ENCODE results near the gene CDH16. TPM values are rescaled to one million over a fixed set of nuclear protein-coding genes. Genes with fewer than 3 reads are reported as not detected.

CDH16 gene
- total RNA-seq, 2 donors from 2014 or later, result not detected

GRCh38 chr16:66906916-66907836 lies 11.5 kb downstream of the CDH16 start:
- Histone ChIP-seq H3K27me3 (replicated peaks; ENCODE audit: insufficient read depth) (no peaks in the 10 kb centered on the region), H3K27ac (no peak overlapping the region), H3K4me3 (no peak overlapping the region), H3K4me1 (ENCODE audit: control insufficient read depth in 1 of 2, low read depth in 2 of 2) (peaks cover 30 to 54% of the 10 kb centered on the region in 2 donors), H3K9me3 (no peaks in the 10 kb centered on the region), H3K36me3 (no peaks in the 10 kb centered on the region)
- DNase-seq (ENCODE audit: low spot score), result no peak
- TF ChIP-seq, protein P1, sequence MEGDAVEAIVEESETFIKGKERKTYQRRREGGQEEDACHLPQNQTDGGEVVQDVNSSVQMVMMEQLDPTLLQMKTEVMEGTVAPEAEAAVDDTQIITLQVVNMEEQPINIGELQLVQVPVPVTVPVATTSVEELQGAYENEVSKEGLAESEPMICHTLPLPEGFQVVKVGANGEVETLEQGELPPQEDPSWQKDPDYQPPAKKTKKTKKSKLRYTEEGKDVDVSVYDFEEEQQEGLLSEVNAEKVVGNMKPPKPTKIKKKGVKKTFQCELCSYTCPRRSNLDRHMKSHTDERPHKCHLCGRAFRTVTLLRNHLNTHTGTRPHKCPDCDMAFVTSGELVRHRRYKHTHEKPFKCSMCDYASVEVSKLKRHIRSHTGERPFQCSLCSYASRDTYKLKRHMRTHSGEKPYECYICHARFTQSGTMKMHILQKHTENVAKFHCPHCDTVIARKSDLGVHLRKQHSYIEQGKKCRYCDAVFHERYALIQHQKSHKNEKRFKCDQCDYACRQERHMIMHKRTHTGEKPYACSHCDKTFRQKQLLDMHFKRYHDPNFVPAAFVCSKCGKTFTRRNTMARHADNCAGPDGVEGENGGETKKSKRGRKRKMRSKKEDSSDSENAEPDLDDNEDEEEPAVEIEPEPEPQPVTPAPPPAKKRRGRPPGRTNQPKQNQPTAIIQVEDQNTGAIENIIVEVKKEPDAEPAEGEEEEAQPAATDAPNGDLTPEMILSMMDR (IDR thresholded peaks at IDR 0.05), result no peak
- no peak for ATAC-seq (ENCODE audit: insufficient number of reproducible peaks, low FRiP score, low read depth)

DNA sequence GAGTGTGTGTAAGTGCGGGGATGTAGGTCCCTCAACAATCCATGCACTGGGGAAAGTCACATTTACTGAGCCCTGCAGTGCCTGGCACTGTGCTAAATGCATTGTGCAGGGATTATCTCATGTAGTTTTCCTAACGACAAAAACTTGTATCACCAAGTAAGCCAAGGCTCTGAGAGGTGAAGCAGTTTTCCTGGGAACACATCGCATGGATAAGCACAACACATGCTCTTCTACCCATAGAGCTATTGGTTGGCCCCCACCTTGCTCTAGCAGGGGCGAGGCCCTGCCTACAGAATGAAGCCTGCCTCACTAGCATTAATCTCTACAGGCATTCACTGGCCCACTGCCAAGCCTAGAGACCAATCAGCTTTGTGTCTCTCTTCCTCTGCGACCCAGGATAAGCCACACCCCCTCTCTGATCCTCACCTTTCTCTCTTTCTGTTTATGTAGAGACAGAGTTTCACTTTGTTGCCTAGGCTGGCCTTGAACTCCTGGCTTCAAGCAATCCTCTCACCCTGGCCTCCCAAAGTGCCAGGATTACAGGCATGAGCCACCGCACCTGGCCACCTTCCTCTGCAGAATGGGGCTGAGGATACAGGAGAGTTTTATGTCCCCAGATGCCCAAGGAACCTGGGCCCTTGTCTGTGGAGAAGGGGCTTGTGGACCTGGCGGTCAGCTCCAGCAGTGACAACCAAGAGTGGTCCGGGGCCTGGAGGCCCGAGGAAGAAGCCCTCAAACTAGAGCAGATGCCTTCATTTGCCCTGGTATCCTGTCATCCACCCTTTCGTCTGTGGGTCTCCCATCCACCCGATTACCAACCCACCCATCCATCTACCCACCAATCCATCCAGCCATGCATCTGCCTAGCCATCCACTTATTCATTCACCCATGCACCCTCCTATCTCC lies 12.8 kb downstream of the CDH16 start:
- H3K9me3 ChIP-seq, result no peaks in the 10 kb centered on the region
- no peaks in the 10 kb centered on the region for H3K36me3 ChIP-seq
- H3K4me1 ChIP-seq (ENCODE audit: control insufficient read depth in 1 of 2, low read depth in 2 of 2), result peaks cover 40 to 62% of the 10 kb centered on the region in 2 donors
- no peaks in the 10 kb centered on the region for H3K27me3 ChIP-seq (replicated peaks; ENCODE audit: insufficient read depth)
- no peak for ATAC-seq (ENCODE audit: insufficient number of reproducible peaks, low FRiP score, low read depth)
- H3K4me3 ChIP-seq, result no peak overlapping the region
- TF ChIP-seq, protein P1 (IDR thresholded peaks at IDR 0.05), result no peak
- H3K27ac ChIP-seq, result peak overlapping the region; percentile 93 to 97
- DNase-seq (ENCODE audit: low spot score), result no peak

- H3K4me1 ChIP-seq (ENCODE audit: control insufficient read depth in 1 of 2, low read depth in 2 of 2), result peaks cover 48 to 70% of the 10 kb centered on the region in 2 donors
- H3K27me3 ChIP-seq (replicated peaks; ENCODE audit: insufficient read depth), result no peaks in the 10 kb centered on the region
- H3K36me3 ChIP-seq, result no peaks in the 10 kb centered on the region
- DNase-seq (ENCODE audit: low spot score), result no peak
- H3K27ac ChIP-seq, result peak overlapping the region; percentile 93 to 97
- peak overlapping the region; percentile 41 for H3K4me3 ChIP-seq
- TF ChIP-seq, protein P1 (IDR thresholded peaks at IDR 0.05), result no peak
- no peaks in the 10 kb centered on the region for H3K9me3 ChIP-seq
- ATAC-seq (ENCODE audit: insufficient number of reproducible peaks, low FRiP score, low read depth), result no peak
Observed at GRCh38 chr16:66904846-66905632, 13.6 kb downstream of the CDH16 start.

GRCh38 chr16:66904428-66904845 lies 14.2 kb downstream of the CDH16 start:
- H3K4me3 ChIP-seq, result no peak overlapping the region
- TF ChIP-seq, protein P1 (IDR thresholded peaks at IDR 0.05), result no peak
- H3K9me3 ChIP-seq, result no peaks in the 10 kb centered on the region
- DNase-seq (ENCODE audit: low spot score) (no peak), ATAC-seq (ENCODE audit: insufficient number of reproducible peaks, low FRiP score, low read depth) (no peak)
- no peaks in the 10 kb centered on the region for H3K36me3 ChIP-seq
- no peaks in the 10 kb centered on the region for H3K27me3 ChIP-seq (replicated peaks; ENCODE audit: insufficient read depth)
- peaks cover 54 to 76% of the 10 kb centered on the region in 2 donors for H3K4me1 ChIP-seq (ENCODE audit: control insufficient read depth in 1 of 2, low read depth in 2 of 2)
- peak overlapping the region; percentile 93 to 97 for H3K27ac ChIP-seq
